ENCODE measurements around the gene SYT15B.
"Not testable (repeated sequence)": the region's sequence is repeated elsewhere in the genome, so short reads cannot be mapped to it uniquely, and the experiment has no call there.

Gene SYT15B

GRCh38 chr10:47763554-47764175, at the start of gene SYT15B:
Gene SYT15B (minus strand): TSS chr10:47763592. CDS start chr10:47762640, 952 bp downstream.
- DNase-seq (ENCODE audit: low read depth): not testable (repeated sequence)

- not testable (repeated sequence) for DNase-seq (ENCODE audit: low read depth)
These were observed 16.2 kb upstream of the SYT15B start for GRCh38 chr10:47779590-47779989.

- DNase-seq (ENCODE audit: low read depth): not testable (repeated sequence)
These were observed 12.2 kb upstream of the SYT15B start for GRCh38 chr10:47775361-47776231.

GRCh38 chr10:47770745-47771144, 7.4 kb upstream of the SYT15B start:
- not testable (repeated sequence) for DNase-seq (ENCODE audit: low read depth)

GRCh38 chr10:47768578-47769115, 5.3 kb upstream of the SYT15B start:
- DNase-seq (ENCODE audit: low read depth): not testable (repeated sequence)

GRCh38 chr10:47768085-47768484, 4.7 kb upstream of the SYT15B start:
- DNase-seq (ENCODE audit: low read depth): not testable (repeated sequence)

GRCh38 chr10:47767236-47767635, 3.8 kb upstream of the SYT15B start:
- not testable (repeated sequence) for DNase-seq (ENCODE audit: low read depth)

- DNase-seq (ENCODE audit: low read depth): not testable (repeated sequence)
These were observed 1.8 kb upstream of the SYT15B start for GRCh38 chr10:47765232-47765631.

- not testable (repeated sequence) for DNase-seq (ENCODE audit: low read depth)
These were observed 478 bp downstream of the SYT15B start for GRCh38 chr10:47762674-47763553.

- not testable (repeated sequence) for DNase-seq (ENCODE audit: low read depth)
These were observed 4.5 kb downstream of the SYT15B start for GRCh38 chr10:47758855-47759254.

GRCh38 chr10:47756169-47756568, 7.2 kb downstream of the SYT15B start:
- DNase-seq (ENCODE audit: low read depth): not testable (repeated sequence)

GRCh38 chr10:47753871-47754270, 9.5 kb downstream of the SYT15B start:
- not testable (repeated sequence) for DNase-seq (ENCODE audit: low read depth)

GRCh38 chr10:47753176-47753575, 10.2 kb downstream of the SYT15B start:
- not testable (repeated sequence) for DNase-seq (ENCODE audit: low read depth)

- not testable (repeated sequence) for DNase-seq (ENCODE audit: low read depth)
These were observed 11.6 kb downstream of the SYT15B start for GRCh38 chr10:47751821-47752220.

- DNase-seq (ENCODE audit: low read depth): not testable (repeated sequence)
These were observed 13.0 kb downstream of the SYT15B start for GRCh38 chr10:47750360-47750759.

GRCh38 chr10:47746780-47747376, 16.5 kb downstream of the SYT15B start:
- DNase-seq (ENCODE audit: low read depth): not testable (repeated sequence)

GRCh38 chr10:47744881-47745280, 18.5 kb downstream of the SYT15B start:
- DNase-seq (ENCODE audit: low read depth): not testable (repeated sequence)

GRCh38 chr10:47743611-47744550, 19.5 kb downstream of the SYT15B start:
- DNase-seq (ENCODE audit: low read depth): not testable (repeated sequence)

- not testable (repeated sequence) for DNase-seq (ENCODE audit: low read depth)
These were observed 22.5 kb downstream of the SYT15B start for GRCh38 chr10:47740868-47741267.

GRCh38 chr10:47730911-47731310, 32.5 kb downstream of the SYT15B start:
- DNase-seq (ENCODE audit: low read depth): not testable (repeated sequence)

Data from stimulated activated CD4-positive, alpha-beta T cell treated with anti-CD3 and anti-CD28 coated beads, Interleukin-2, amount 100 ng/mL, for 4 hours (primary cell).